HCT116 (cell line): ENCODE data around the gene DRG1. TPM values are rescaled to one million over a fixed set of nuclear protein-coding genes. Genes with fewer than 3 reads are reported as not detected.
"Not testable (repeated sequence)": the region's sequence is repeated elsewhere in the genome, so short reads cannot be mapped to it uniquely, and the experiment has no call there.

Experiments
- ATAC-seq: fragments of 200-7000 bp; cut with Tn5 transposase; 2 replicates; pipeline ENCODE4 v1.9.1; 2020; ENCODE audit warnings: mild to moderate bottlenecking, moderate library complexity
- BruUV-seq: library from RNA; stranded (reverse); fragments of 400-500 nt; replicated peaks from 2 replicates; lab custom pipeline; 2021; lab: Mats Ljungman, UMichigan
- CTCF ChIA-PET: fragments of 300-600 bp; sonication (Branson Sonifier 250); formaldehyde crosslinking; loops from one replicate; lab custom pipeline; 2021; ENCODE audit warnings: antibody characterized with exemption; lab: Charles Lee
- POLR2A ChIA-PET: fragments of 300-600, 350-600 bp; sonication (Branson Sonifier 250); formaldehyde crosslinking; loops from one replicate; lab custom pipeline; 2021; ENCODE audit warnings: antibody characterized with exemption; lab: Charles Lee
- RAD21 ChIA-PET, 2 experiments: fragments of 300-600 bp; sonication (Branson Sonifier 250); formaldehyde crosslinking; loops; one replicate each; lab custom pipeline; 2023; ENCODE audit warnings: low total read pairs in 2 of 2; ENCODE audit not compliant: uncharacterized antibody in 2 of 2, unreplicated experiment in 2 of 2, low non-redundant PET in 1 of 2; lab: Charles Lee
- DNase-seq: peaks from one replicate; pipeline ENCODE4 v3.0.0-alpha.2; 2010; ENCODE audit warnings: low read depth, low spot score
- H2AFZ ChIP-seq: fragments of 200-600 bp; shearing (Covaris generic), sonication (generic); 2 replicates; pipeline ENCODE4 v1.6.1; 2017; ENCODE audit warnings: low read depth, mixed run types, mixed read lengths, antibody characterized with exemption, low read length; ENCODE audit not compliant: poor library complexity, severe bottlenecking
- H3K27ac ChIP-seq: 2 replicates; pipeline ENCODE4 v1.5.1; 2012; ENCODE audit warnings: low read depth, low read length
- H3K27me3 ChIP-seq: fragments of 200-600 bp; sonication (generic); 2 replicates; pipeline ENCODE4 v1.6.1; 2016; ENCODE audit warnings: mixed run types, low read length, mixed read lengths; ENCODE audit not compliant: insufficient read depth
- H3K36me3 ChIP-seq, 2 experiments: fragments of 200-500 bp in 1 of 2; fragments of 200-600 bp in 1 of 2; sonication (Bioruptor generic) in 1 of 2; sonication (generic) in 1 of 2; 2 replicates each; pipeline versions ENCODE4 v1.5.1 to v1.6.1; 2014 to 2016; ENCODE audit warnings: low read length in 2 of 2, inconsistent platforms in 1 of 2, mixed read lengths in 1 of 2, mixed run types in 1 of 2; ENCODE audit not compliant: insufficient read depth in 2 of 2, control insufficient read depth in 1 of 2
- H3K4me1 ChIP-seq, 2 experiments: fragments of 200-600 bp in 1 of 2; sonication (generic) in 1 of 2; 2 replicates each; pipeline versions ENCODE4 v1.5.1 to v1.6.1; 2012 to 2017; ENCODE audit warnings: low read length in 2 of 2, inconsistent platforms in 1 of 2, mild to moderate bottlenecking in 1 of 2, mixed read lengths in 1 of 2, mixed run types in 1 of 2, moderate library complexity in 1 of 2; ENCODE audit not compliant: insufficient read depth in 2 of 2, control insufficient read depth in 1 of 2
- H3K4me2 ChIP-seq: fragments of 200-600 bp; sonication (generic); 2 replicates; pipeline ENCODE4 v1.6.1; 2017; ENCODE audit warnings: mixed run types, low read length, mixed read lengths
- H3K4me3 ChIP-seq, 2 experiments: fragments of 200-600 bp in 1 of 2; sonication (generic) in 1 of 2; replicated peaks in 1 of 2; 2 replicates each; pipeline ENCODE4 v1.5.1; 2011 to 2016; ENCODE audit warnings: low read length in 2 of 2, control low read depth in 1 of 2, low read depth in 1 of 2, mild to moderate bottlenecking in 1 of 2, mixed read lengths in 1 of 2, mixed run types in 1 of 2
- H3K79me2 ChIP-seq: fragments of 200-600 bp; sonication (generic); 2 replicates; pipeline ENCODE4 v1.6.1; 2017; ENCODE audit warnings: mild to moderate bottlenecking, mixed run types, low read length, moderate library complexity, mixed read lengths; ENCODE audit not compliant: insufficient read depth
- H3K9ac ChIP-seq: fragments of 200-600 bp; sonication (generic); 2 replicates; pipeline ENCODE4 v1.6.1; 2016; ENCODE audit warnings: low read length, mixed read lengths
- H3K9me2 ChIP-seq: fragments of 200-600 bp; sonication (generic), shearing (Covaris generic); 2 replicates; pipeline ENCODE4 v1.6.1; 2017; ENCODE audit warnings: mixed run types, mild to moderate bottlenecking, moderate library complexity; ENCODE audit not compliant: insufficient read depth
- H3K9me3 ChIP-seq, 2 experiments: fragments of 200-500 bp in 1 of 2; fragments of 200-600 bp in 1 of 2; sonication (Bioruptor generic) in 1 of 2; sonication (generic) in 1 of 2; 2 replicates each; pipeline ENCODE4 v1.6.1; 2014 to 2017; ENCODE audit warnings: low read length in 2 of 2, mixed read lengths in 2 of 2, inconsistent platforms in 1 of 2, low read depth in 1 of 2, mild to moderate bottlenecking in 1 of 2, mixed run types in 1 of 2, moderate library complexity in 1 of 2; ENCODE audit not compliant: control insufficient read depth in 1 of 2, insufficient read depth in 1 of 2
- H4K20me1 ChIP-seq: fragments of 200-600 bp; sonication (generic), shearing (Covaris generic); 2 replicates; pipeline ENCODE4 v1.6.1; 2017; ENCODE audit warnings: mixed run types, mild to moderate bottlenecking, moderate library complexity; ENCODE audit not compliant: insufficient read depth
- EGR1 ChIP-seq: IDR thresholded peaks from 2 replicates; pipeline ENCODE4 v1.6.1; 2012; ENCODE audit warnings: low read depth
- EZH2 ChIP-seq: fragments of 200-600 bp; sonication (generic); IDR thresholded peaks from 2 replicates; pipeline ENCODE4 v1.6.1; 2017; ENCODE audit warnings: antibody characterized with exemption, mixed run types
- EZH2phosphoT487 ChIP-seq: fragments of 200-600 bp; IDR thresholded peaks from 2 replicates; pipeline ENCODE4 v1.6.1; 2018; ENCODE audit warnings: antibody characterized with exemption, borderline replicate concordance
- FOSL1 ChIP-seq: IDR thresholded peaks from 2 replicates; pipeline ENCODE4 v1.6.1; 2012; ENCODE audit warnings: low read depth
- JUND ChIP-seq: IDR thresholded peaks from 2 replicates; pipeline ENCODE4 v1.6.1; 2012
- POLR2A ChIP-seq: IDR thresholded peaks from 2 replicates; pipeline ENCODE4 v1.7.0; 2011; ENCODE audit warnings: borderline replicate concordance; ENCODE audit not compliant: insufficient read depth, insufficient read length; ENCODE audit errors: extremely low read depth
- RAD21 ChIP-seq: IDR thresholded peaks from 2 replicates; pipeline ENCODE4 v1.6.1; 2012; ENCODE audit warnings: low read depth, mild to moderate bottlenecking
- SIN3A ChIP-seq: IDR thresholded peaks from 2 replicates; pipeline ENCODE4 v1.6.1; 2012; ENCODE audit warnings: low read depth
- SP1 ChIP-seq: IDR thresholded peaks from 2 replicates; pipeline ENCODE4 v1.6.1; 2012; ENCODE audit warnings: low read depth
- ZNF274 ChIP-seq: fragments of 200-500 bp; sonication (Bioruptor generic); IDR thresholded peaks from 2 replicates; pipeline ENCODE4 v1.6.1; 2014; ENCODE audit warnings: mild to moderate bottlenecking, low read depth, low read length, inconsistent platforms
- intact Hi-C: fragments of 100-400 bp; cut with micrococcal nuclease; formaldehyde crosslinking; loops from 2 replicates; pipeline ENCODE4 v1.10.0; 2022
- total RNA-seq: library from RNA; stranded (reverse); gene quantifications from one replicate; pipeline ENCODE4 v1.2.1, GENCODE V29; 2021; ENCODE audit not compliant: unreplicated experiment
- TF ChIP-seq, protein P1 (sequence below): IDR thresholded peaks from 2 replicates; pipeline ENCODE4 v1.6.1; 2012
- TF ChIP-seq, protein P2 (sequence below): IDR thresholded peaks from 2 replicates; pipeline ENCODE4 v1.6.1; 2011; ENCODE audit warnings: mild to moderate bottlenecking, low read length, moderate library complexity; ENCODE audit not compliant: insufficient replicate concordance; ENCODE audit errors: extremely low read depth
- TF ChIP-seq, protein P3 (sequence below), 3 experiments: fragments of 200-600 bp in 1 of 3; sonication (generic) in 1 of 3; IDR thresholded peaks in 2 of 3; conservative IDR thresholded peaks in 1 of 3; 2 replicates each; pipeline ENCODE4 v1.5.1; 2012 to 2017; ENCODE audit warnings: low read depth in 2 of 3, low read length in 2 of 3, antibody characterized with exemption in 1 of 3, borderline replicate concordance in 1 of 3, control low read depth in 1 of 3, mild to moderate bottlenecking in 1 of 3, mixed read lengths in 1 of 3, mixed run types in 1 of 3, moderate library complexity in 1 of 3; ENCODE audit not compliant: insufficient read depth in 1 of 3

The DRG1 gene
- total RNA-seq, 1 experiment from 2014 or later, result 68.2 TPM

DNA sequence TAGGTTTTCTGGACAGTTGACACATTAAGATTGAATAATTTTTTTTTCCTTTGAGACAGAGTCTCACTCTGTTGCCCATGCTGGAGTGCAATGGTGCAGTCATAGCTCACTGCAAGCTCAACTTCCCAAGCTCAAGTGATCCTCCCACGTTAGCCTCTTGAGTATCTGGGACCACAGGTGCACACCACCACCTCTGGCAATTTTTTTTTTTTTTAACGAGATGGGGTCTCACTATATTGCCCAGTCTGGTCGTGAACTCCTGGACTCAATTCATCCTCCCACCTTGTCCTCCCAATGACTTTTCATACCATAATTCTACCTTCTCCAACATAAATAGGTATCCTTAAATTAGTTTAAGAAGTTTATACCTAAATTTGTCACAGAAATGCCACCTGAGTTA lies 81.7 kb downstream of the DRG1 start:
- POLR2A ChIA-PET, result no interaction called here
- Histone ChIP-seq H3K4me3 (no peak overlapping the region), H3K4me2 (no peak overlapping the region), H4K20me1 (no peaks in the 10 kb centered on the region), H3K9me2 (no peaks in the 10 kb centered on the region), H3K36me3 (peaks cover 18 to 39% of the 10 kb centered on the region in 2 experiments), H2AFZ (no peak overlapping the region), H3K9me3 (no peaks in the 10 kb centered on the region), H3K27me3 (no peaks in the 10 kb centered on the region), H3K9ac (no peak overlapping the region), H3K79me2 (peaks cover 81% of the 10 kb centered on the region), H3K4me1 (no peaks in the 10 kb centered on the region), H3K27ac (no peak overlapping the region)
- RAD21 ChIA-PET, result no interaction called here
- no TSS peak for BruUV-seq
- ATAC-seq (no peak), DNase-seq (no peak)
- TF ChIP-seq ZNF274 (no peak), SP1 (no peak), JUND (no peak), SIN3A (no peak), EZH2phosphoT487 (no peak), EGR1 (no peak), EZH2 (no peak), RAD21 (no peak), POLR2A (no peak), FOSL1 (no peak)
- TF ChIP-seq, protein P1, sequence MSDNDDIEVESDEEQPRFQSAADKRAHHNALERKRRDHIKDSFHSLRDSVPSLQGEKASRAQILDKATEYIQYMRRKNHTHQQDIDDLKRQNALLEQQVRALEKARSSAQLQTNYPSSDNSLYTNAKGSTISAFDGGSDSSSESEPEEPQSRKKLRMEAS, result no peak
- TF ChIP-seq, protein P2, sequence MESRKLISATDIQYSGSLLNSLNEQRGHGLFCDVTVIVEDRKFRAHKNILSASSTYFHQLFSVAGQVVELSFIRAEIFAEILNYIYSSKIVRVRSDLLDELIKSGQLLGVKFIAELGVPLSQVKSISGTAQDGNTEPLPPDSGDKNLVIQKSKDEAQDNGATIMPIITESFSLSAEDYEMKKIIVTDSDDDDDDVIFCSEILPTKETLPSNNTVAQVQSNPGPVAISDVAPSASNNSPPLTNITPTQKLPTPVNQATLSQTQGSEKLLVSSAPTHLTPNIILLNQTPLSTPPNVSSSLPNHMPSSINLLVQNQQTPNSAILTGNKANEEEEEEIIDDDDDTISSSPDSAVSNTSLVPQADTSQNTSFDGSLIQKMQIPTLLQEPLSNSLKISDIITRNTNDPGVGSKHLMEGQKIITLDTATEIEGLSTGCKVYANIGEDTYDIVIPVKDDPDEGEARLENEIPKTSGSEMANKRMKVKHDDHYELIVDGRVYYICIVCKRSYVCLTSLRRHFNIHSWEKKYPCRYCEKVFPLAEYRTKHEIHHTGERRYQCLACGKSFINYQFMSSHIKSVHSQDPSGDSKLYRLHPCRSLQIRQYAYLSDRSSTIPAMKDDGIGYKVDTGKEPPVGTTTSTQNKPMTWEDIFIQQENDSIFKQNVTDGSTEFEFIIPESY, result no peak
- TF ChIP-seq, protein P3, sequence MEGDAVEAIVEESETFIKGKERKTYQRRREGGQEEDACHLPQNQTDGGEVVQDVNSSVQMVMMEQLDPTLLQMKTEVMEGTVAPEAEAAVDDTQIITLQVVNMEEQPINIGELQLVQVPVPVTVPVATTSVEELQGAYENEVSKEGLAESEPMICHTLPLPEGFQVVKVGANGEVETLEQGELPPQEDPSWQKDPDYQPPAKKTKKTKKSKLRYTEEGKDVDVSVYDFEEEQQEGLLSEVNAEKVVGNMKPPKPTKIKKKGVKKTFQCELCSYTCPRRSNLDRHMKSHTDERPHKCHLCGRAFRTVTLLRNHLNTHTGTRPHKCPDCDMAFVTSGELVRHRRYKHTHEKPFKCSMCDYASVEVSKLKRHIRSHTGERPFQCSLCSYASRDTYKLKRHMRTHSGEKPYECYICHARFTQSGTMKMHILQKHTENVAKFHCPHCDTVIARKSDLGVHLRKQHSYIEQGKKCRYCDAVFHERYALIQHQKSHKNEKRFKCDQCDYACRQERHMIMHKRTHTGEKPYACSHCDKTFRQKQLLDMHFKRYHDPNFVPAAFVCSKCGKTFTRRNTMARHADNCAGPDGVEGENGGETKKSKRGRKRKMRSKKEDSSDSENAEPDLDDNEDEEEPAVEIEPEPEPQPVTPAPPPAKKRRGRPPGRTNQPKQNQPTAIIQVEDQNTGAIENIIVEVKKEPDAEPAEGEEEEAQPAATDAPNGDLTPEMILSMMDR (IDR thresholded peaks at IDR 0.05 in 2 of 3, conservative IDR thresholded peaks at IDR 0.05 in 1 of 3; ENCODE audit: borderline replicate concordance in 1 of 3, insufficient read depth in 1 of 3, low read depth in 2 of 3, low read length in 2 of 3), result no peak
- CTCF ChIA-PET, result no interaction called here
- intact Hi-C loops, result no loop called here

DNA sequence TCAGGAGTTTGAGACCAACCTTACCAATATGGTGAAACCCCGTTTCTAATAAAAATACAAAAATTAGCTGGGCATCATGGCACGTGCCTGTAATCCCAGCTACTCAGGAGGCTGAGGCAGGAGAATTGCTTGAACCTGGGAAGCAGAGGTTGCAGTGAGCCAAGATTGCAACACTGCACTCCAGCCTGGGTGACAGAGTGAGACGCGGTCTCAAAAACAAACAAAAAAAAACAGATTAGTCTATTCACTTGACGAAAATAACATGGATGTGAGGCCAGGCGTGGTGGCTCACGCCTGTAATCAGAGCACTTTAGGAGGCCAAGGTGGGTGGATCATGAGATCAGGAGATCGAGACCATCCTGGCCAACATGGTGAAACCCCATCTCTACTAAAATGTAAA lies 83.1 kb downstream of the DRG1 start:
- BruUV-seq, H3K9ac ChIP-seq, RAD21 ChIA-PET, H4K20me1 ChIP-seq, ATAC-seq, H3K27me3 ChIP-seq, H2AFZ ChIP-seq, POLR2A ChIA-PET, H3K4me2 ChIP-seq, H3K27ac ChIP-seq, H3K4me3 ChIP-seq, H3K9me2 ChIP-seq, H3K4me1 ChIP-seq, DNase-seq, H3K9me3 ChIP-seq, intact Hi-C loops: not testable (repeated sequence)
- Histone ChIP-seq H3K79me2 (peaks cover 72% of the 10 kb centered on the region), H3K36me3 (peaks cover 22 to 41% of the 10 kb centered on the region in 2 experiments)
- CTCF ChIA-PET, result interaction anchor here (0.7 kb wide), 1 partner anchor 31 kb away, joined by 3 read pairs; no protein-coding TSS in a partner anchor
